SH-SY5Y (cell line): ENCODE measurements around the gene DDX28.

Source experiments
- GATA2 ChIP-seq: IDR thresholded peaks from 2 replicates; pipeline ENCODE4 v1.6.1; 2011; ENCODE audit warnings: mild to moderate bottlenecking, low read depth, low read length
- GATA3 ChIP-seq: IDR thresholded peaks from 2 replicates; pipeline ENCODE4 v1.6.1; 2011; ENCODE audit warnings: low read depth, mild to moderate bottlenecking, low read length, moderate library complexity

DNA sequence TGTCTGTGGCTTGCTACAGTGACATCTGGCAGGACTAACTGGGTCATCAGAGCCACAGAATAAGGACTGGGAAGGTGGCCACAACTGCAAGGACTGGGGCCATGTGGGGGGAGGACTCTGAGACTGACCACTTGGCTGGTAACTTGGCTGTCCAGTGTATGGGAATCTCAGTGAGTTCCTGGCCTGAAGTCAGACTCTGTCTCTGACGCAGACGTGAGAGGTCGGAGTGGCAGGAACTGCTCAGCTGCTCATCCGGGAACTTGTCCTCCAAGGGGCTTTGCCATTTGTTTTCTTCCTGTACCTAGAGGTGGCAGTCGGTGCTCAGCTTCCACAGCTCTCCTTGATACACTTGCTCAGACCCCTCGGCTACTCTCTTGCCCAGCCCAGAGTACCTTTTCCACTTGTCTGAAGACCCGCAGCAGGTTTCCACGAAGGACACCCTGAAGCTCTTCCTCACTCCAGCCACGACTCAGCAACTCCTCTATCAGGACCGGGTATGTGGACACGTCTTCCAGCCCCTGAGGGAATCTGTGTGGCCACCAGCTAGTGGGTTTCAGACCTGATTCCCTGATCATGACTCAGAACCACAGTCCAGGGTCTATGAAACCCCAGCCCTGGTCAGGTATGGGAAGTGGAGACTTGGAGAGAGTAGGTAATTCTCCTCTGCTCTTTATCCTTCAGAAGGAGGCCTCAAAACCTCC, 35.4 kb downstream of the DDX28 start:
- TF ChIP-seq GATA2: no peak
- no peak for TF ChIP-seq GATA3
